H1 (cell line): ENCODE results near the gene BCL6B. TPM values are rescaled to one million over a fixed set of nuclear protein-coding genes. Genes with fewer than 3 reads are reported as not detected.

Source experiments
- SAP30 ChIP-seq: fragments of 300-600 bp; sonication (generic); IDR thresholded peaks from 2 replicates; pipeline ENCODE4 v1.7.1; 2012; ENCODE audit warnings: low read length, moderate library complexity, mild to moderate bottlenecking, inconsistent platforms; ENCODE audit not compliant: insufficient read depth, insufficient replicate concordance
- polyA plus RNA-seq, 7 experiments: library from polyadenylated mRNA; depleted of rRNA in 3 of 7; stranded (reverse) in 5 of 7; unstranded in 2 of 7; fragments of >200 nt in 5 of 7; fragments of 200-250 nt in 2 of 7; gene quantifications; 1 replicate in 5 of 7; 2 replicates in 1 of 7; 4 replicates in 1 of 7; pipeline versions ENCODE4 v1.2.1 to v1.2.3, GENCODE V29; 2011 to 2013; ENCODE audit warnings: missing spikeins in 2 of 7, mixed read lengths in 2 of 7
- total RNA-seq: library from RNA; stranded (reverse); fragmentation: NEBNext Ultra II Directional; extraction: Animal tissue kit (Norgen Biotek cat#: 25700); gene quantifications from 2 replicates; pipeline ENCODE4 v1.2.1, GENCODE V29; 2021

The BCL6B gene
- total and polyA plus RNA-seq, 2 of the 8 experiments (the other 6 are each of a cell fraction or from before 2014, with no cell fraction given): 6.6 to 8.7 TPM

DNA sequence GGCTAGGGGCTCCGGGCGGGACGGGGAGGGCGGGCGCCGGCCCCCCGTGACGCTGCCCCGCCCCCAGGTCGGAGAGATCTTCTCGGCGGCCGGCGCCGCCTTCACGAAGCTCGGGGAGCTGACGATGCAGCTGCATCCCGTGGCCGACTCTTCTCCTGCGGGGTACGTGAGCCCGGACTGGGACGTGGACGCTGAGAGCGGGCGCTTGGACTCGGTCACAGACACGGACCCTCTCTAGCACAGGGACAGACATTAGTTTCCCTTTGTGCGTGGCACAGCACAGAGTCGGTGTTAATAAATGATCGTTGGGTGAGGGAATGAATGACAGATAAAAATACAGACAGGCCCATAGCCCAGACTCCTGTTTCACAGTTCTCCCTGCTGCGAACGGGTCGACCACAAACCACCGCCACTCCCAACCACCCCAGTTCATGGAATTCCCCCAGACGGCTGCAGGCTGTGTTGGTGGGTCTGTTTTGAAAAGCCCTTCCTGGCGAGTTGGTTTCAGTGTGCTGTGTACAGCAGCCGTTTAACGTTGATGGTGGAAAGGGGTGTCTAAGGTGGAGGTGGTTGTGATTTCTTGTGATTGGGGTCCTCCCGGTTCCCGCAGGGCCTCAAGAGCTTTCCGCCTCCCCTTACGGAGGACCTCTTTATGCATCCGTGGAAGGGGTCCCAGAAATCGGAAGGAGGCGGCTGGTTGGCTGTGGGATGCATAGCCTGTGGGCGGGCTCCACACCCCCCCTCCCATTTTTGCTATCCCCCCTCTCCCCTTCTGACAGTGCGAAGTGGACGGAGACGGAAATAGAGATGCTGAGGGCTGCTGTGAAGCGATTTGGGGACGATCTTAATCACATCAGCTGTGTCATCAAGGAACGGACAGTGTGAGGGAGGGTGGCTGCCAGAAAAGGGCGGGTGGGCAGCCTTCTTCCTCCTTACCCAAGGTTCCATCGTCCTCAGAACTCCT, 7.6 kb upstream of the BCL6B start (continued):
- peak; percentile 49 for TF ChIP-seq SAP30
